ENCODE measurements around the gene CDK5.

DNA sequence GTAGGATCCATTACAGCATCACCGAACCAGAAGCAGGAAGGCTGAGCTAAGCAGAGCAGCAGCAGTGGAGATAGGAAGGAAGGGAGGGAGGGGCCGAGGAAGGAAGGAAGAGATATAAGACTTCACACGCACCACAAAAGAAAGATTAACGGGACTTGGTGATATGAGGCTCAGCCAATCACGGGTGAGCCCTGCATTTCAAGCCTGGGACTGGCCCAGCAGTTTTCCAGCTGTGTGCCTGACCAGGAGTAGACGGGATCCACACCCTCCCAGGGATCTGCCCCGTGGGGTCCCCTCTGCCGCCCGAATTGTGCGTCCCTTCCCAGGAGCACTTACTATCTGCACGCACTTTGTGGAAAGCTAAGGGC lies 49.6 kb downstream of the CDK5 start:
- TF ChIP-seq POLR2A (IDR thresholded peaks at IDR 0.05), result no peak
- TF ChIP-seq, protein P1, sequence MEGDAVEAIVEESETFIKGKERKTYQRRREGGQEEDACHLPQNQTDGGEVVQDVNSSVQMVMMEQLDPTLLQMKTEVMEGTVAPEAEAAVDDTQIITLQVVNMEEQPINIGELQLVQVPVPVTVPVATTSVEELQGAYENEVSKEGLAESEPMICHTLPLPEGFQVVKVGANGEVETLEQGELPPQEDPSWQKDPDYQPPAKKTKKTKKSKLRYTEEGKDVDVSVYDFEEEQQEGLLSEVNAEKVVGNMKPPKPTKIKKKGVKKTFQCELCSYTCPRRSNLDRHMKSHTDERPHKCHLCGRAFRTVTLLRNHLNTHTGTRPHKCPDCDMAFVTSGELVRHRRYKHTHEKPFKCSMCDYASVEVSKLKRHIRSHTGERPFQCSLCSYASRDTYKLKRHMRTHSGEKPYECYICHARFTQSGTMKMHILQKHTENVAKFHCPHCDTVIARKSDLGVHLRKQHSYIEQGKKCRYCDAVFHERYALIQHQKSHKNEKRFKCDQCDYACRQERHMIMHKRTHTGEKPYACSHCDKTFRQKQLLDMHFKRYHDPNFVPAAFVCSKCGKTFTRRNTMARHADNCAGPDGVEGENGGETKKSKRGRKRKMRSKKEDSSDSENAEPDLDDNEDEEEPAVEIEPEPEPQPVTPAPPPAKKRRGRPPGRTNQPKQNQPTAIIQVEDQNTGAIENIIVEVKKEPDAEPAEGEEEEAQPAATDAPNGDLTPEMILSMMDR (IDR thresholded peaks at IDR 0.05), result no peak

Data from breast epithelium (tissue), 3 donors.